KBM-7 (cell line): ENCODE data around the gene IQCF2.
A peak's percentile ranks its signal among the peaks of the same experiment; 100 is the strongest.
"Not testable (repeated sequence)": the region's sequence is repeated elsewhere in the genome, so short reads cannot be mapped to it uniquely, and the experiment has no call there.

Experiments
- DNase-seq: peaks from one replicate; pipeline ENCODE4 v3.0.0-alpha.2; 2015
- in situ Hi-C: fragments of 300-500 bp; cut with MboI; formaldehyde crosslinking; loops from 2 replicates; pipeline ENCODE4 v1.14.3; 2020; ENCODE audit warnings: low sequenced_read_pairs, low pct_unique_long_range_greater_than_20kb, mixed read lengths

IQCF2 gene

GRCh38 chr3:51860703-51861665 lies at the start of gene IQCF2:
IQCF2 (plus strand) TSS chr3:51861615; CDS start chr3:51861667, 52 bp downstream.
- peak; percentile 72 for DNase-seq
- in situ Hi-C loops: no loop called here

- in situ Hi-C loops: no loop called here
- DNase-seq: no peak
Observed at GRCh38 chr3:51813539-51813938, 47.9 kb upstream of the IQCF2 start.

- in situ Hi-C loops: no loop called here
- no peak for DNase-seq
Observed at GRCh38 chr3:51814034-51814433, 47.4 kb upstream of the IQCF2 start.

GRCh38 chr3:51815614-51816013 lies 45.8 kb upstream of the IQCF2 start:
- DNase-seq: no peak
- in situ Hi-C loops: no loop called here

GRCh38 chr3:51816723-51817122 lies 44.7 kb upstream of the IQCF2 start:
- in situ Hi-C loops: no loop called here
- no peak for DNase-seq

- no peak for DNase-seq
- in situ Hi-C loops: no loop called here
Observed at GRCh38 chr3:51817375-51817774, 44.0 kb upstream of the IQCF2 start.

- in situ Hi-C loops: no loop called here
- DNase-seq: no peak
Observed at GRCh38 chr3:51819151-51819550, 42.3 kb upstream of the IQCF2 start.

GRCh38 chr3:51819709-51820406 lies 41.6 kb upstream of the IQCF2 start:
- in situ Hi-C loops: no loop called here
- DNase-seq: peak; percentile 41

- DNase-seq: no peak
- in situ Hi-C loops: no loop called here
Observed at GRCh38 chr3:51828297-51828696, 33.1 kb upstream of the IQCF2 start.

GRCh38 chr3:51830345-51830744 lies 31.1 kb upstream of the IQCF2 start:
- no peak for DNase-seq
- in situ Hi-C loops: no loop called here

GRCh38 chr3:51830836-51831385 lies 30.5 kb upstream of the IQCF2 start:
- DNase-seq: no peak
- in situ Hi-C loops: no loop called here

GRCh38 chr3:51836606-51837005 lies 24.8 kb upstream of the IQCF2 start:
- DNase-seq: no peak
- in situ Hi-C loops: no loop called here

- DNase-seq: no peak
- in situ Hi-C loops: no loop called here
Observed at GRCh38 chr3:51845129-51845528, 16.3 kb upstream of the IQCF2 start.

- DNase-seq, in situ Hi-C loops: not testable (repeated sequence)
Observed at GRCh38 chr3:51855411-51855810, 6.0 kb upstream of the IQCF2 start.

GRCh38 chr3:51862886-51863285 lies 1.5 kb downstream of the IQCF2 start:
- in situ Hi-C loops: no loop called here
- DNase-seq: no peak

- DNase-seq, in situ Hi-C loops: not testable (repeated sequence)
Observed at GRCh38 chr3:51868896-51869295, 7.5 kb downstream of the IQCF2 start.

- in situ Hi-C loops: no loop called here
- DNase-seq: no peak
Observed at GRCh38 chr3:51869304-51869703, 7.9 kb downstream of the IQCF2 start.

- DNase-seq: no peak
- in situ Hi-C loops: no loop called here
Observed at GRCh38 chr3:51873253-51873766, 11.9 kb downstream of the IQCF2 start.

- no peak for DNase-seq
- in situ Hi-C loops: no loop called here
Observed at GRCh38 chr3:51873876-51874275, 12.5 kb downstream of the IQCF2 start.

- in situ Hi-C loops: no loop called here
Observed at GRCh38 chr3:51874411-51874810, 13.0 kb downstream of the IQCF2 start.

More at GRCh38 chr3:51874411-51874810, 13.0 kb downstream of the IQCF2 start:
- no peak for DNase-seq
